NOMO-1 (cell line): ENCODE data around the gene ORC2.
"Not testable (repeated sequence)": the region's sequence is repeated elsewhere in the genome, so short reads cannot be mapped to it uniquely, and the experiment has no call there.

ENCODE experiments used
- DNase-seq, 2 experiments: peaks; one replicate each; lab custom pipeline; 2025; ENCODE audit not compliant: unreplicated experiment in 2 of 2; lab: John Stamatoyannopoulos, UW

Gene ORC2

GRCh38 chr2:200963124-200963917, at the start of gene ORC2:
TSS of gene ORC2 (minus strand) at chr2:200963660. CDS start at chr2:200958123, 5,537 bp downstream.
- DNase-seq = peak; percentile 78 to 83

GRCh38 chr2:201008296-201008829, 44.9 kb upstream of the ORC2 start:
- DNase-seq = no peak

- DNase-seq = no peak
Measured at GRCh38 chr2:201007584-201007998, 44.1 kb upstream of the ORC2 start.

- no peak for DNase-seq
Measured at GRCh38 chr2:201006704-201007103, 43.2 kb upstream of the ORC2 start.

- DNase-seq = no peak
Measured at GRCh38 chr2:201004370-201004769, 40.9 kb upstream of the ORC2 start.

GRCh38 chr2:200993097-200993496, 29.6 kb upstream of the ORC2 start:
- DNase-seq = no peak

GRCh38 chr2:200987137-200987536, 23.7 kb upstream of the ORC2 start:
- DNase-seq = no peak

- DNase-seq = no peak
Measured at GRCh38 chr2:200985799-200986198, 22.3 kb upstream of the ORC2 start.

- no peak for DNase-seq
Measured at GRCh38 chr2:200976710-200977109, 13.2 kb upstream of the ORC2 start.

- no peak for DNase-seq
Measured at GRCh38 chr2:200975672-200976071, 12.2 kb upstream of the ORC2 start.

- not testable (repeated sequence) for DNase-seq
Measured at GRCh38 chr2:200970057-200970456, 6.6 kb upstream of the ORC2 start.

GRCh38 chr2:200968735-200969134, 5.3 kb upstream of the ORC2 start:
- DNase-seq = no peak

GRCh38 chr2:200968162-200968561, 4.7 kb upstream of the ORC2 start:
- peak in 1 of 2 experiments; percentile 42 for DNase-seq

- DNase-seq = no peak
Measured at GRCh38 chr2:200966770-200967169, 3.3 kb upstream of the ORC2 start.

GRCh38 chr2:200964498-200964897, 1.0 kb upstream of the ORC2 start:
- no peak for DNase-seq

- not testable (repeated sequence) for DNase-seq
Measured at GRCh38 chr2:200963918-200964252, 425 bp upstream of the ORC2 start.

GRCh38 chr2:200962811-200963123, 693 bp downstream of the ORC2 start:
- no peak for DNase-seq

GRCh38 chr2:200961674-200962073, 1.8 kb downstream of the ORC2 start:
- no peak for DNase-seq

GRCh38 chr2:200950378-200950777, 13.1 kb downstream of the ORC2 start:
- DNase-seq = no peak

- DNase-seq = no peak
Measured at GRCh38 chr2:200945395-200945729, 18.1 kb downstream of the ORC2 start.

GRCh38 chr2:200944467-200945394, 18.7 kb downstream of the ORC2 start:
- no peak for DNase-seq
